GM10248 (cell line): ENCODE measurements around the gene BNIP3.
"Not testable (repeated sequence)": the region's sequence is repeated elsewhere in the genome, so short reads cannot be mapped to it uniquely, and the experiment has no call there.

ENCODE experiments used
- CTCF ChIA-PET: fragments of 300-600 bp; sonication (Branson Sonifier 250); formaldehyde crosslinking; extraction: SDS; loops from one replicate; lab custom pipeline; 2021; ENCODE audit warnings: antibody characterized with exemption; lab: Yijun Ruan, JAX
- POLR2A ChIA-PET: fragments of 350-650 bp; sonication (Branson Sonifier 250); formaldehyde crosslinking; extraction: SDS; loops from one replicate; lab custom pipeline; 2020; ENCODE audit warnings: antibody characterized with exemption; lab: Yijun Ruan, JAX
- DNase-seq: peaks from one replicate; pipeline ENCODE4 v3.0.0; 2012; ENCODE audit errors: extremely low spot score
- TF ChIP-seq, protein P1 (sequence below): IDR thresholded peaks from 2 replicates; pipeline ENCODE4 v1.5.1; 2012; ENCODE audit warnings: mild to moderate bottlenecking, low read depth; ENCODE audit errors: extremely low read depth, missing control alignments, control extremely low read depth

BNIP3 gene

GRCh38 chr10:131959841-131960240 lies 21.9 kb downstream of the BNIP3 start:
- CTCF ChIA-PET: no interaction called here
- TF ChIP-seq, protein P1, sequence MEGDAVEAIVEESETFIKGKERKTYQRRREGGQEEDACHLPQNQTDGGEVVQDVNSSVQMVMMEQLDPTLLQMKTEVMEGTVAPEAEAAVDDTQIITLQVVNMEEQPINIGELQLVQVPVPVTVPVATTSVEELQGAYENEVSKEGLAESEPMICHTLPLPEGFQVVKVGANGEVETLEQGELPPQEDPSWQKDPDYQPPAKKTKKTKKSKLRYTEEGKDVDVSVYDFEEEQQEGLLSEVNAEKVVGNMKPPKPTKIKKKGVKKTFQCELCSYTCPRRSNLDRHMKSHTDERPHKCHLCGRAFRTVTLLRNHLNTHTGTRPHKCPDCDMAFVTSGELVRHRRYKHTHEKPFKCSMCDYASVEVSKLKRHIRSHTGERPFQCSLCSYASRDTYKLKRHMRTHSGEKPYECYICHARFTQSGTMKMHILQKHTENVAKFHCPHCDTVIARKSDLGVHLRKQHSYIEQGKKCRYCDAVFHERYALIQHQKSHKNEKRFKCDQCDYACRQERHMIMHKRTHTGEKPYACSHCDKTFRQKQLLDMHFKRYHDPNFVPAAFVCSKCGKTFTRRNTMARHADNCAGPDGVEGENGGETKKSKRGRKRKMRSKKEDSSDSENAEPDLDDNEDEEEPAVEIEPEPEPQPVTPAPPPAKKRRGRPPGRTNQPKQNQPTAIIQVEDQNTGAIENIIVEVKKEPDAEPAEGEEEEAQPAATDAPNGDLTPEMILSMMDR: no peak
- DNase-seq: no peak
- POLR2A ChIA-PET: no interaction called here

GRCh38 chr10:131955591-131956340 lies 26.0 kb downstream of the BNIP3 start:
- no peak for DNase-seq
- TF ChIP-seq, protein P1: no peak
- POLR2A ChIA-PET: no interaction called here
- CTCF ChIA-PET: no interaction called here

GRCh38 chr10:131954356-131954965 lies 27.3 kb downstream of the BNIP3 start:
- POLR2A ChIA-PET: no interaction called here
- no peak for DNase-seq
- TF ChIP-seq, protein P1: no peak
- CTCF ChIA-PET: no interaction called here

DNA sequence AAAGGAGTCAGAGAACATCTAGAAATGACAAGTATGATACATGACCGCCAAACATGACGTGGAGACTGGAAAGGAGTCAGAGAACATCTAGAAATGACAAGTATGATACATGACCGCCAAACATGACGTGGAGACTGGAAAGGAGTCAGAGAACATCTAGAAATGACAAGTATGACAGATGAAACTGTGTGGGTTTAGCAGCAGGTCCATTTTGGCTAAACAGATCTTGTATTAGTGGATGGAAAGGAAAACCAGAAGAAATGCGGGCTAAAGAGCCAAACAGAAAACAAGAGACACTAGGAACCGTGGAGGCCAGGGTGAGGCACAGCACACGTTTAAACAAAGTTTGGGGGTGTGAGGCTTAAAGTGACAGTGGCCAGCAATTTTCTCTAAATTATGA lies 31.8 kb downstream of the BNIP3 start:
- POLR2A ChIA-PET, DNase-seq: not testable (repeated sequence)
- CTCF ChIA-PET: interaction anchor here (1.0 kb wide), 1 partner anchor 64 kb away, joined by 4 read pairs; no protein-coding TSS in a partner anchor

DNA sequence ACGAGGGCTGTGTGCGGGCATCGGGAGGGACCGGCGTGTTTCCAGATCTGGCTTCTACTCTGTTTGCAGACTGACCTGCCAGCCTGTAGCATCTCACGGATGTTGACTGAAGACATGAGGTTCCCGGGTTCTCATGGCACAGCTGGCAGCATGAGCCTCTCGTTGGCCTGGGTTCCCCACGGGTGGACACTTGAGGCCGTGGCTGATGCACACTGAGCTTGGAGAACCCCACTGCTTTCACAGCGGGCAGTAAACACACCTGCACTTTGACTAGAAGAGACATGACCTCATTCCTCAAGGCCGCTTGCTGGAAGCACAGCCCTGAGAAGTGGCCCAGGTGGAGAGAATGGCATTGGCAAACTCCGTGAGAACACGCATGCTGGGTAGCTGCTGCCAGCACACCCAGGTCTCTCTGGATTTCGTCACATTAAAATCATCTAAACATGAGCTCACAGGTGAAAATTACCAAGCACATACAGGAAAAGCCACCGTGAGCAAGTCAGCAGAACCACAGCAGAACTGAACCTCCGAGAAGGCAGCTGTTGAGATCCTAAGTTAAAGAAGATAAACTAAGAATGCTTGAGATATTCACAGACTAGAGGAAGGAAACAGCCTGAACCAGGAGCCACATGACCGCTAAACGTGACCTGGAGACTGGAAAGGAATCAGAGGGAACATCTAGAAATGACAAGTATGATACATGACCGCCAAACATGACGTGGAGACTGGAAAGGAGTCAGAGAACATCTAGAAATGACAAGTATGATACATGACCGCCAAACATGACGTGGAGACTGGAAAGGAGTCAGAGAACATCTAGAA lies 32.5 kb downstream of the BNIP3 start:
- ChIA-PET CTCF (interaction anchor here (1.0 kb wide), 1 partner anchor 63 kb away, joined by 4 read pairs; no protein-coding TSS in a partner anchor), POLR2A (no interaction called here)

DNA sequence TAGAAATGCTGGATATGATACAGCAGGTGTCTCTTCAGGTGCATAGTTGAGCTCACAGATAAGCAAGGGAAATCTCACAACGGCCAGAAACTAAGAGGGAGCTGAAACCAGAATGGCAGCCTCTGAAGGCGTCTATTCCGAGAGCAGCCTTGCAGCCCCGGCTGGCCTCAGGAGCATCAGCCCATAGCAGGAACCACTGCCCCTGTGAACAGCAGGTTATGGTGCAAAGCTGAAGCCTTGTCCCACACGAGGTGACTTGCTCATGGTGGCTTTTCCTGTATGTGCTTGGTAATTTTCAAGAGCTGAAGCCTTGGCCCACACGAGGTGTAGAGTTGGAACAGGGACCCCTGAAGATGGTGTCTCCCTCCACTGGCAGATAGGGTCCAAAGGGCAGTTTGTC lies 33.2 kb downstream of the BNIP3 start:
- DNase-seq: no peak
- ChIA-PET POLR2A (no interaction called here), CTCF (no interaction called here)
- TF ChIP-seq, protein P1: no peak

More for the DNA sequence above, 32.5 kb downstream of the BNIP3 start:
- DNase-seq: no peak
- TF ChIP-seq, protein P1: no peak
